Erythroblast (primary cell): ENCODE data around the gene RAX2.

Experiments
- GATA1 ChIP-seq: IDR thresholded peaks from 2 replicates; pipeline ENCODE4 v1.6.1; 2011; ENCODE audit warnings: low read depth, mild to moderate bottlenecking, control low read depth, low read length, moderate library complexity
- POLR2A ChIP-seq: IDR thresholded peaks from 2 replicates; pipeline ENCODE4 v1.6.1; 2011; ENCODE audit warnings: mild to moderate bottlenecking, low read length

- no peak for TF ChIP-seq POLR2A
- no peak for TF ChIP-seq GATA1
Measured at GRCh38 chr19:3783660-3784584, 11.9 kb upstream of the RAX2 start.
